Occipital lobe (tissue), 2 donors: ENCODE measurements around the gene MRPL38. TPM values are rescaled to one million over a fixed set of nuclear protein-coding genes. Genes with fewer than 3 reads are reported as not detected.
"Not testable (repeated sequence)": the region's sequence is repeated elsewhere in the genome, so short reads cannot be mapped to it uniquely, and the experiment has no call there.

Experiments used
- DNase-seq: peaks from one replicate; lab custom pipeline; 2025; lab: John Stamatoyannopoulos, UW
- total RNA-seq: library from RNA; depleted of rRNA; stranded (reverse); fragments of >200 nt; gene quantifications from one replicate; pipeline ENCODE4 v1.2.3, GENCODE V29; 2014

MRPL38 gene
- total RNA-seq, 1 donor from 2014 or later: 30.7 TPM

DNA sequence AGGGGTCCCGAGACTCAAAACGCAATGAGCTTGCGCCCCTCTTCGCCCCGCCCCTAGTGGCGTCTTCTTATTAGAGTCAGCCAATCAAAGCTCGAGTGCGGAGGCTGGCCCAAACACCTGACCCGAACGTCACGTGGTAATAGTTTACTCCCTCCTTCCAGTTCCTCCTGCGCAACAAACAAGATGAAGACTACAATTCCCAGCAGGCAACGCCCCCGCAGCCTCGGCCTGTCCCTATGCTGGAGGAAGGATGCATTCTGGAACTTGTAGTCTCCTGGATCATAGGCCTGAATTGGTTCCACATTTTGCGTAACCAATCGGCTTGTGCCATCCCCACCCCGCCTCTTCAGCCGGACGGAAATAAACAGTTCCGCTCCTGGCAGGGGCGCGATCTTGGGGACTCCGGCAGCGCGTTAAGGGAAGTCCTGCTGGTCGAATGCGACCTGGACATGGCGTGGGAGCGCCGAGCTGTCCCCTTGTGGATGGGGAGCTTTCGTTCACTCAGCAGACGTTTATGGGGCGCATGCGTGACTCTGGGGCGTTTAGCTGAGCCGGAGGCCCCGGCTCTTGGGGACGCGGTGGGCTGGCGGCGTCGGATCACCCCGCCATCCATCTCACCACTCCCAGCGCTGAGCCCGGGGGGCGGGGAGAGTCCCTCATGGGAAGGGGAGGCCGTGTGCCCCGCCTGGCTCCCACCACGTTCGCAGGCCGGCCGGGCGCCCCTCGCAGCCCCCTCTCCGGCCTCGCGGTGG, 49.2 kb downstream of the MRPL38 start, which contains the start of gene WBP2:
TSS of gene WBP2 (minus strand) at position 26 of the 752 bp plus-strand sequence. CDS start 38 bp downstream, outside the sequence.
- peak; percentile 99 for DNase-seq

DNA sequence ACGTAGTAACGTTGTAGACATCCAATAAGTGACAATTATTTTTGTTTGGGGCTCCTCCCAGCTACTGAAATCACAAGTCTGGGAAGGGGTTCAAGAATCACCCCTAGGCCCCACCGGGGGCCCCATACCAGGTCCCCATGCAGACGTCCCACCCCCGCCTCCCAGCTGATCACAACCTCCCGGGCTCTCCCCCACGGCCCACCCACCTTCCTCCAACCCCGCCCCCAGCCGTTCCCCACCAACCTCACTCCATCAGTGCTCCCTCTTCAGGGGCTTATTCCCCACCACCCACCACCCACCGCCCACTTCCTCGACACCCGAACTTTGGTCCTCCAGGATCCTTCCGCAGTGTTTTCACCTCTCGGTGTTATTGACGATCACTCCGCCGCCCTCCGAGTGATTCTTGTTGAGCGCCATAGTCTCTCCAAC, 49.8 kb downstream of the MRPL38 start:
- DNase-seq: no peak

- DNase-seq: no peak
Observed at GRCh38 chr17:75854101-75854748, 50.5 kb downstream of the MRPL38 start.

- DNase-seq: no peak
Observed at GRCh38 chr17:75853433-75853832, 51.3 kb downstream of the MRPL38 start.

DNA sequence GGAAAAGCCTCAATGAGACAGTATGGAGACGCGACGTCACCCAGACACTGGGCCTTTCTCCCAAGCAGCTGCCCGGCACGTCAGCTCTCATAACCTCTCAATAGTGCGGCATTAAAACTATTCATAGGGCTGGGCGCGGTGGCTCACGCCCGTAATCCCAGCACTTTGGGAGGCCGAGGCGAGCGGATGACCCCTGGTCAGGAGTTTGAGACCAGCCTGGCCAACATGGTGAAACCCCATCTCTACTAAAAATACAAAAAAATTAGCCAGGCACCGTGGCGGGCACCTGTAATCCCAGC, 53.0 kb downstream of the MRPL38 start:
- not testable (repeated sequence) for DNase-seq

DNA sequence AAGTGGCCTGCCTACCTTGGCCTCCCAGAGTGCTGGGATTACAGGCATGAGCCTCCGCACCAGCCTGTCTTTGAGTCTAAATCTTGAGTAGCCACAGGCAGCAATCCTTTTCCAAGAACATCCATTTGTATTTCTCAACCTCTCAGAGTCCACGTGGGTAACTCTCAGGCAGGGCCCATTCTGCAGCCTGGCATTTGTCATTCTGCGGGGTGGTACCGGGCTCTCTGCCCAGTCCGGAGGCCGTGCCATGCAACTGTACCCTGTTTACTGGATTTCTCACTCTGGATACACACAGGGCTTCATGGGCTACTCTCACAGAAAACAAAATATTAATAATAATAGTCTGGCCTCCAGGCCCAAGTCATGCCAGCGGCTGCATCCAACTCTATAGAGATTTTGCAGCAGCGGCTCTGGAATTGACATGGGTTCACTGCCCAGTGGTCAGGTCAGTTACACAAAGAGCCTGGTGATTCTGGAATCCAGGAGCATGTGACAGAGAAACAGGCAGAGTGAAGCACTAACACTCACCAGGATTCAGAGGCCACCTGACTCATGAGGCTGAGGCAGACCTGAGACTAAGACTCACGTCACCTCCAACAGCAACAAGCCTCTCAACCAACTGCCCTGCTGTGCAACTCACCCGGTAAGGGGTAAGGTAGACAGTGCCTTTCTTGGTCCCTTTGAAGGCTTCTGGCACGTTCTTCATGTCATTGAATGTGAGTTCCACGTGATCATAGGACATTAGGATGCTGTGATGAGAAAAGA, 53.6 kb downstream of the MRPL38 start:
- DNase-seq: no peak

GRCh38 chr17:75849724-75850123, 55.0 kb downstream of the MRPL38 start:
- DNase-seq: no peak

DNA sequence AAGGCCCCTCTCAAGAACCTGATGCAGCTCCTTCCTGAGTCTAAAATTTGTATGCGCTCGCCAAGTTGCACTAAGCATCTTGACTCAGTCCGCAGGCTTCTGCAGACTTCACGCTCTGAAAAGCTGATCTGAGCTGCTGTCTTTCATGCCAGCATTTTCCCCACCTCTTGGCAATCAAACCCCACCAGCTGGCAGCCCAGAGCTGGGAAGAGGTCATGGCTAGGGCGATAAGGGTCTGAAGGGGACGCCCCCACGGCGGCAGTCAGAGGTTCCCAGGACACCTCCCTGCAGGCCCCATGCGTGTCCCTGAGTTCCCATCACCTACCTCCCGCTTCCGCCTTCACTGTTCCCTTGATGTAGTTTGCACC, 55.4 kb downstream of the MRPL38 start:
- DNase-seq: no peak

Other genes starting within 250 kb of the MRPL38 start
- gene RECQL5, start 237.7 kb downstream of the MRPL38 start, total RNA-seq: 9.8 TPM
- gene SAP30BP, start 237.5 kb downstream of the MRPL38 start, total RNA-seq: 34.0 TPM
- gene ITGB4, start 183.4 kb downstream of the MRPL38 start, total RNA-seq: 2.7 TPM
- gene GALK1, start 139.7 kb downstream of the MRPL38 start, total RNA-seq: 11.4 TPM
- 29.2 TPM for gene UNK, start 120.1 kb downstream of the MRPL38 start, total RNA-seq
- gene UNC13D, start 60.5 kb downstream of the MRPL38 start, total RNA-seq: 1.1 TPM
- 25.9 TPM for gene WBP2, start 49.5 kb downstream of the MRPL38 start, total RNA-seq
- gene TRIM47, start 26.3 kb downstream of the MRPL38 start, total RNA-seq: 12.3 TPM
- gene TRIM65, start 7.9 kb downstream of the MRPL38 start, total RNA-seq: 11.9 TPM
- gene FBF1, start 36.2 kb upstream of the MRPL38 start, total RNA-seq: 10.1 TPM
- gene ACOX1, start 74.3 kb upstream of the MRPL38 start, total RNA-seq: 94.1 TPM
- gene TEN1, start 74.4 kb upstream of the MRPL38 start, total RNA-seq: 7.3 TPM
- gene CDK3, start 96.0 kb upstream of the MRPL38 start, total RNA-seq: 0.78 TPM
- not detected for gene EVPL, start 122.4 kb upstream of the MRPL38 start, total RNA-seq
- 17.0 TPM for gene SRP68, start 167.6 kb upstream of the MRPL38 start, total RNA-seq
- gene GALR2, start 169.9 kb upstream of the MRPL38 start, total RNA-seq: not detected
- gene ZACN, start 174.3 kb upstream of the MRPL38 start, total RNA-seq: not detected
- 93.3 TPM for gene EXOC7, start 198.9 kb upstream of the MRPL38 start, total RNA-seq
- 4.5 TPM for gene FOXJ1, start 236.4 kb upstream of the MRPL38 start, total RNA-seq